ENCODE results near the gene ST3GAL5. TPM values are rescaled to one million over a fixed set of nuclear protein-coding genes. Genes with fewer than 3 reads are reported as not detected.
A peak's percentile ranks its signal among the peaks of the same experiment; 100 is the strongest.
"Not testable (repeated sequence)": the region's sequence is repeated elsewhere in the genome, so short reads cannot be mapped to it uniquely, and the experiment has no call there.

Gene ST3GAL5
- total RNA-seq (2014; rRNA removed; shearing (Covaris generic)), result 94.5 and 110 TPM in 2 replicates

- peak within 1 kb of the TSS; percentile 58 for H3K27ac ChIP-seq
- H3K9me3 ChIP-seq (replicated peaks), result no peaks in the 10 kb centered on the region
- H3K36me3 ChIP-seq, result no peaks in the 10 kb centered on the region
- peak within 1 kb of the TSS; percentile 85 for H3K4me3 ChIP-seq
- H3K27me3 ChIP-seq, result no peaks in the 10 kb centered on the region
- H3K4me1 ChIP-seq, result peaks cover 36% of the 10 kb centered on the region
- DNase-seq, result peak; percentile 94 to 96
These were observed at the start of gene ST3GAL5 for GRCh38 chr2:85888684-85889626. Gene ST3GAL5, minus strand, starts transcription at chr2:85888990. Its CDS starts 85 bp downstream, at chr2:85888905.

GRCh38 chr2:85938456-85938855 is 49.7 kb upstream of the ST3GAL5 start:
- Histone ChIP-seq H3K27ac (no peak overlapping the region), H3K4me3 (no peak overlapping the region), H3K4me1 (peaks cover 14% of the 10 kb centered on the region), H3K27me3 (no peaks in the 10 kb centered on the region), H3K36me3 (no peaks in the 10 kb centered on the region), H3K9me3 (replicated peaks) (peaks cover 11% of the 10 kb centered on the region)
- DNase-seq, result no peak

- no peaks in the 10 kb centered on the region for H3K36me3 ChIP-seq
- no peak overlapping the region for H3K27ac ChIP-seq
- peaks cover 14% of the 10 kb centered on the region for H3K4me1 ChIP-seq
- H3K27me3 ChIP-seq, result no peaks in the 10 kb centered on the region
- no peak for DNase-seq
- H3K4me3 ChIP-seq, result no peak overlapping the region
- H3K9me3 ChIP-seq (replicated peaks), result peaks cover 11% of the 10 kb centered on the region
These were observed 48.3 kb upstream of the ST3GAL5 start for GRCh38 chr2:85937069-85937439.

- Histone ChIP-seq H3K9me3 (replicated peaks) (peaks cover 7% of the 10 kb centered on the region), H3K27ac (no peak overlapping the region; the same call in 1 of the 2 replicates), H3K27me3 (no peaks in the 10 kb centered on the region), H3K36me3 (no peaks in the 10 kb centered on the region), H3K4me3 (no peak overlapping the region), H3K4me1 (peaks cover 14% of the 10 kb centered on the region)
- DNase-seq, result no peak
These were observed 47.8 kb upstream of the ST3GAL5 start for GRCh38 chr2:85936421-85937068.

GRCh38 chr2:85935746-85936208 is 47.0 kb upstream of the ST3GAL5 start:
- Histone ChIP-seq H3K4me1 (peaks cover 14% of the 10 kb centered on the region), H3K27me3 (no peaks in the 10 kb centered on the region), H3K9me3 (replicated peaks) (no peaks in the 10 kb centered on the region), H3K36me3 (no peaks in the 10 kb centered on the region), H3K27ac (no peak overlapping the region; the same call in 1 of the 2 replicates), H3K4me3 (no peak overlapping the region)
- DNase-seq, result peak; percentile 56 to 61

- H3K4me1 ChIP-seq, result peaks cover 14% of the 10 kb centered on the region
- no peaks in the 10 kb centered on the region for H3K36me3 ChIP-seq
- no peaks in the 10 kb centered on the region for H3K27me3 ChIP-seq
- H3K27ac ChIP-seq, result no peak overlapping the region
- no peak for DNase-seq
- H3K9me3 ChIP-seq (replicated peaks), result no peaks in the 10 kb centered on the region
- no peak overlapping the region for H3K4me3 ChIP-seq
These were observed 46.5 kb upstream of the ST3GAL5 start for GRCh38 chr2:85935170-85935745.

- Histone ChIP-seq H3K4me1 (peaks cover 14% of the 10 kb centered on the region), H3K27me3 (no peaks in the 10 kb centered on the region), H3K4me3 (no peak overlapping the region), H3K9me3 (replicated peaks) (no peaks in the 10 kb centered on the region), H3K27ac (no peak overlapping the region), H3K36me3 (no peaks in the 10 kb centered on the region)
- no peak for DNase-seq
These were observed 45.2 kb upstream of the ST3GAL5 start for GRCh38 chr2:85933753-85934594.

GRCh38 chr2:85931151-85931550 is 42.4 kb upstream of the ST3GAL5 start:
- H3K9me3 ChIP-seq (replicated peaks); H3K27me3 ChIP-seq; DNase-seq; H3K4me3 ChIP-seq; H3K27ac ChIP-seq; H3K36me3 ChIP-seq: not testable (repeated sequence)
- peaks cover 17% of the 10 kb centered on the region for H3K4me1 ChIP-seq

GRCh38 chr2:85930129-85931124 is 41.6 kb upstream of the ST3GAL5 start:
- Histone ChIP-seq H3K27ac (no peak overlapping the region), H3K4me3 (no peak overlapping the region), H3K36me3 (no peaks in the 10 kb centered on the region), H3K9me3 (replicated peaks) (no peaks in the 10 kb centered on the region), H3K27me3 (no peaks in the 10 kb centered on the region), H3K4me1 (peaks cover 10% of the 10 kb centered on the region)
- no peak for DNase-seq

GRCh38 chr2:85929096-85930050 is 40.6 kb upstream of the ST3GAL5 start:
- H3K36me3 ChIP-seq, result no peaks in the 10 kb centered on the region
- no peak for DNase-seq
- no peaks in the 10 kb centered on the region for H3K27me3 ChIP-seq
- H3K9me3 ChIP-seq (replicated peaks), result no peaks in the 10 kb centered on the region
- H3K4me3 ChIP-seq, result no peak overlapping the region
- H3K27ac ChIP-seq, result no peak overlapping the region
- H3K4me1 ChIP-seq, result peaks cover 17% of the 10 kb centered on the region

GRCh38 chr2:85926931-85927661 is 38.3 kb upstream of the ST3GAL5 start:
- Histone ChIP-seq H3K9me3 (replicated peaks) (no peaks in the 10 kb centered on the region), H3K36me3 (no peaks in the 10 kb centered on the region), H3K27me3 (no peaks in the 10 kb centered on the region), H3K4me1 (peaks cover 27% of the 10 kb centered on the region), H3K27ac (no peak overlapping the region), H3K4me3 (no peak overlapping the region)
- DNase-seq, result peak; percentile 17 to 36

GRCh38 chr2:85926526-85926925 is 37.7 kb upstream of the ST3GAL5 start:
- no peak overlapping the region for H3K4me3 ChIP-seq
- H3K27me3 ChIP-seq, result no peaks in the 10 kb centered on the region
- peaks cover 29% of the 10 kb centered on the region for H3K4me1 ChIP-seq
- H3K36me3 ChIP-seq, result no peaks in the 10 kb centered on the region
- no peak for DNase-seq
- H3K9me3 ChIP-seq (replicated peaks), result no peaks in the 10 kb centered on the region
- H3K27ac ChIP-seq, result no peak overlapping the region
